ENCODE data around the gene CLCN7.

CLCN7 gene

GRCh38 chr16:1510941-1511351 is 36.1 kb upstream of the CLCN7 start:
- H3K4me3 ChIP-seq (ENCODE audit: low read depth, low read length): no peak overlapping the region
- peaks cover 35% of the 10 kb centered on the region for H3K36me3 ChIP-seq (ENCODE audit: control insufficient read depth, insufficient read depth, low read length)
- H3K4me1 ChIP-seq (ENCODE audit: control insufficient read depth, insufficient read depth, low read length): no peaks in the 10 kb centered on the region
- H3K9me3 ChIP-seq (ENCODE audit: control insufficient read depth, insufficient read depth, low read length): no peaks in the 10 kb centered on the region
- H3K9ac ChIP-seq (ENCODE audit: low read depth, low read length): no peak overlapping the region
- no peaks in the 10 kb centered on the region for H3K27me3 ChIP-seq (ENCODE audit: control insufficient read depth, insufficient read depth, low read length)
- no peak overlapping the region for H3K27ac ChIP-seq (ENCODE audit: low read depth, low read length)

GRCh38 chr16:1510272-1510671 is 35.4 kb upstream of the CLCN7 start:
- no peaks in the 10 kb centered on the region for H3K4me1 ChIP-seq (ENCODE audit: control insufficient read depth, insufficient read depth, low read length)
- H3K4me3 ChIP-seq (ENCODE audit: low read depth, low read length): no peak overlapping the region
- H3K27ac ChIP-seq (ENCODE audit: low read depth, low read length): no peak overlapping the region
- no peaks in the 10 kb centered on the region for H3K27me3 ChIP-seq (ENCODE audit: control insufficient read depth, insufficient read depth, low read length)
- no peaks in the 10 kb centered on the region for H3K9me3 ChIP-seq (ENCODE audit: control insufficient read depth, insufficient read depth, low read length)
- H3K36me3 ChIP-seq (ENCODE audit: control insufficient read depth, insufficient read depth, low read length): peaks cover 39% of the 10 kb centered on the region
- no peak overlapping the region for H3K9ac ChIP-seq (ENCODE audit: low read depth, low read length)

- H3K9me3 ChIP-seq (ENCODE audit: control insufficient read depth, insufficient read depth, low read length): no peaks in the 10 kb centered on the region
- no peak overlapping the region for H3K9ac ChIP-seq (ENCODE audit: low read depth, low read length)
- H3K4me1 ChIP-seq (ENCODE audit: control insufficient read depth, insufficient read depth, low read length): no peaks in the 10 kb centered on the region
- H3K27me3 ChIP-seq (ENCODE audit: control insufficient read depth, insufficient read depth, low read length): no peaks in the 10 kb centered on the region
- peaks cover 39% of the 10 kb centered on the region for H3K36me3 ChIP-seq (ENCODE audit: control insufficient read depth, insufficient read depth, low read length)
- no peak overlapping the region for H3K4me3 ChIP-seq (ENCODE audit: low read depth, low read length)
- H3K27ac ChIP-seq (ENCODE audit: low read depth, low read length): no peak overlapping the region
These were observed 34.7 kb upstream of the CLCN7 start for GRCh38 chr16:1509307-1510221.

- H3K4me3 ChIP-seq (ENCODE audit: low read depth, low read length): no peak overlapping the region
- H3K9me3 ChIP-seq (ENCODE audit: control insufficient read depth, insufficient read depth, low read length): no peaks in the 10 kb centered on the region
- no peak overlapping the region for H3K9ac ChIP-seq (ENCODE audit: low read depth, low read length)
- no peaks in the 10 kb centered on the region for H3K27me3 ChIP-seq (ENCODE audit: control insufficient read depth, insufficient read depth, low read length)
- peaks cover 39% of the 10 kb centered on the region for H3K36me3 ChIP-seq (ENCODE audit: control insufficient read depth, insufficient read depth, low read length)
- no peaks in the 10 kb centered on the region for H3K4me1 ChIP-seq (ENCODE audit: control insufficient read depth, insufficient read depth, low read length)
- H3K27ac ChIP-seq (ENCODE audit: low read depth, low read length): no peak overlapping the region
These were observed 33.8 kb upstream of the CLCN7 start for GRCh38 chr16:1508494-1509187.

- Histone ChIP-seq H3K4me3 (ENCODE audit: low read depth, low read length) (no peak overlapping the region), H3K9ac (ENCODE audit: low read depth, low read length) (no peak overlapping the region), H3K36me3 (ENCODE audit: control insufficient read depth, insufficient read depth, low read length) (peaks cover 56% of the 10 kb centered on the region), H3K27ac (ENCODE audit: low read depth, low read length) (no peak overlapping the region), H3K4me1 (ENCODE audit: control insufficient read depth, insufficient read depth, low read length) (no peaks in the 10 kb centered on the region), H3K9me3 (ENCODE audit: control insufficient read depth, insufficient read depth, low read length) (no peaks in the 10 kb centered on the region), H3K27me3 (ENCODE audit: control insufficient read depth, insufficient read depth, low read length) (no peaks in the 10 kb centered on the region)
These were observed 31.8 kb upstream of the CLCN7 start for GRCh38 chr16:1506494-1507213.

GRCh38 chr16:1505912-1506311 is 31.1 kb upstream of the CLCN7 start:
- Histone ChIP-seq H3K9me3 (ENCODE audit: control insufficient read depth, insufficient read depth, low read length) (no peaks in the 10 kb centered on the region), H3K4me3 (ENCODE audit: low read depth, low read length) (no peak overlapping the region), H3K36me3 (ENCODE audit: control insufficient read depth, insufficient read depth, low read length) (peaks cover 64% of the 10 kb centered on the region), H3K27ac (ENCODE audit: low read depth, low read length) (no peak overlapping the region), H3K27me3 (ENCODE audit: control insufficient read depth, insufficient read depth, low read length) (no peaks in the 10 kb centered on the region), H3K4me1 (ENCODE audit: control insufficient read depth, insufficient read depth, low read length) (no peaks in the 10 kb centered on the region), H3K9ac (ENCODE audit: low read depth, low read length) (no peak overlapping the region)

GRCh38 chr16:1505073-1505844 is 30.4 kb upstream of the CLCN7 start:
- Histone ChIP-seq H3K9ac (ENCODE audit: low read depth, low read length) (no peak overlapping the region), H3K27me3 (ENCODE audit: control insufficient read depth, insufficient read depth, low read length) (no peaks in the 10 kb centered on the region), H3K27ac (ENCODE audit: low read depth, low read length) (no peak overlapping the region), H3K36me3 (ENCODE audit: control insufficient read depth, insufficient read depth, low read length) (peaks cover 64% of the 10 kb centered on the region), H3K9me3 (ENCODE audit: control insufficient read depth, insufficient read depth, low read length) (no peaks in the 10 kb centered on the region), H3K4me3 (ENCODE audit: low read depth, low read length) (no peak overlapping the region), H3K4me1 (ENCODE audit: control insufficient read depth, insufficient read depth, low read length) (no peaks in the 10 kb centered on the region)

GRCh38 chr16:1503110-1503955 is 28.5 kb upstream of the CLCN7 start:
- Histone ChIP-seq H3K9me3 (ENCODE audit: control insufficient read depth, insufficient read depth, low read length) (no peaks in the 10 kb centered on the region), H3K4me1 (ENCODE audit: control insufficient read depth, insufficient read depth, low read length) (no peaks in the 10 kb centered on the region), H3K27me3 (ENCODE audit: control insufficient read depth, insufficient read depth, low read length) (no peaks in the 10 kb centered on the region), H3K27ac (ENCODE audit: low read depth, low read length) (no peak overlapping the region), H3K4me3 (ENCODE audit: low read depth, low read length) (no peak overlapping the region), H3K36me3 (ENCODE audit: control insufficient read depth, insufficient read depth, low read length) (peaks cover 64% of the 10 kb centered on the region), H3K9ac (ENCODE audit: low read depth, low read length) (no peak overlapping the region)

GRCh38 chr16:1502092-1503004 is 27.5 kb upstream of the CLCN7 start:
- Histone ChIP-seq H3K9ac (ENCODE audit: low read depth, low read length) (no peak overlapping the region), H3K4me1 (ENCODE audit: control insufficient read depth, insufficient read depth, low read length) (no peaks in the 10 kb centered on the region), H3K36me3 (ENCODE audit: control insufficient read depth, insufficient read depth, low read length) (peaks cover 63% of the 10 kb centered on the region)

More at GRCh38 chr16:1502092-1503004, 27.5 kb upstream of the CLCN7 start:
- H3K27me3 ChIP-seq (ENCODE audit: control insufficient read depth, insufficient read depth, low read length): no peaks in the 10 kb centered on the region
- H3K4me3 ChIP-seq (ENCODE audit: low read depth, low read length): no peak overlapping the region
- no peak overlapping the region for H3K27ac ChIP-seq (ENCODE audit: low read depth, low read length)
- no peaks in the 10 kb centered on the region for H3K9me3 ChIP-seq (ENCODE audit: control insufficient read depth, insufficient read depth, low read length)
